HTR-8/SVneo (cell line): ENCODE data around the gene NBL1.

Experiments used
- DNase-seq: peaks from one replicate; pipeline ENCODE4 v3.0.0; 2011; ENCODE audit warnings: low spot score, mixed read lengths; ENCODE audit not compliant: insufficient read length
- FAIRE-seq: peaks from 2 replicates; lab custom pipeline; 2011; peaks lifted over from hg19 to GRCh38; lab: Jason Lieb, UNC

The NBL1 gene

DNA sequence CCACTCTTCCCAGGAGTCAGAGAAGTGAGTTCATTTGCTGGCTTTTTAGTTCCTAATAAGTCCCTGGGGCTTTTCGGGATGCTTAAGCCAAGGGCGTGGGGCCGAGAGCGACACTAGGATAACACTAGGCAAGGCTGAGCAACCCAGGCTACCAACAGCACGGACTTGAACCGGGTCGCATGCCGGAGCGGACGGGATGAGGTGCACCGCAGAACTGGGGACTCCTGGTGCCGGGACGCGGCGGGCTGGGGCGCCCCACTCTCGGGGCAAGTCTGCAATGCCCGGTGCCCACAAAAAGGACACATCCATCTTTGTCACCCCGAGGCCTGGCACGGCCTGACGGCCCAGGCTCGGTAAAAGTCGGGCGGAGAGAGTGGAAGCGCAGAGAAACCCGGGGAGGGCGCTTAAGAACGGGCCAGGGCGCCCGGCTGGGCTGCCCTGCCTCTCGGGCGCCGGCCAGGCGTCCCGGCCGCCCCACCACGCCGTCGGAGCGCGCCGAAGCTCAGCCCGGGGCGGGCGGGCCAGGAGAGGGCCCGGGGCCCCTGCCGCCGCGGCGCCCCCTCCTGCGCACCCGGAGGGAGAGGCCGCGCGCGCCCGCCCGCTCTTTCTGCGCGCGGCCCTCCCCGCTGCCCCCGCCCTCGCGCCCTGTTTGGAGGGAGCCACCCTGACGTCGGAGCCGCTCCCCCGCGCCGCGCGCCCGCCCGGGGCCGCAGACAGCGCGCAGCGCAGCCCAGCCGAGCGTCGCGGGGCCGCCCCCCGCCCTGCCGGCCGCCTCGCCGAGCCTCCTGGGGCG is at the start of gene NBL1:
TSS of gene NBL1 (plus strand) at position 710 of the 793 bp plus-strand sequence. CDS start 10,720 bp downstream, outside the sequence.
- FAIRE-seq (no peak), DNase-seq (no peak)

- DNase-seq, result peak; percentile 26
- no peak for FAIRE-seq
Observed at GRCh38 chr1:19596065-19596713, 47.9 kb upstream of the NBL1 start.

DNA sequence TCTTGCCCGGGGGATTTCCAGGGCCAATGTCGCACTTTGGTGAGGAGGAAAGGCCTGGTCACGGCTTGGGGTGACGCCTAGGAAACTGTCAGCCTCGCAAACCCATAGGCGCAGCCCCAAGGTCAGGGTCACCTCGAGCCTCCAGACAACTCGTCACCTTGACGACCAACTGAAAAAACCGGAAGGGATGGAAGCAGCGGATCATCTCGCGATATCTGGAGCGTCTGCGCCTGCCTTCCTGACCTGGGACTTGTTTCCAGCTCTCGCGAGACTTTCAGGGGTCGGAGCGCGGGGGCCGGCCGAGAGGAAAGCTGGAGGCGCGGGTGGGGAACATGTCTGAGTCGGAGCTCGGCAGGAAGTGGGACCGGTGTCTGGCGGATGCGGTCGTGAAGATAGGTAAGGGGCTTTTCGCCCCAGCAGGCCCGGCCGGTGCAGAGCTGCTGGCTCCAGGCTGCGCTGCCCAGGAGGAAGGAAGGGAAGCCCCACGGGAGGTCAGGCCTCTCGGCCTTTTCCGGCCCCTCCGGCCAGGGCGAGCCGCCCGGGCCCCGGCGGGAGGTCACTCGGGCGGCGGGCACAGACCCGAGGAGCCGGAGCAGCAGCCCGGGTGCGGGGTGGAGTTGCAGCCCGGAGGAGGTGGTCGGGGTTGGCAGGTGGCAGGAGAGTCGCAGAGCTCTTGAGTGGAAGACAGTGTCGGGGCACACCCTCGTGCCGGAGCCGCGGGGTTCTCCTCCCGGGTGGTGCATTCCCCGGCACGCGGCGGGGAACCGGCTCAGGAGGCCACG is 47.2 kb upstream of the NBL1 start:
- DNase-seq (peak; percentile 93), FAIRE-seq (peak; percentile 80)

GRCh38 chr1:19597496-19598309 is 46.4 kb upstream of the NBL1 start:
- DNase-seq, result peak; percentile 20
- FAIRE-seq, result no peak

DNA sequence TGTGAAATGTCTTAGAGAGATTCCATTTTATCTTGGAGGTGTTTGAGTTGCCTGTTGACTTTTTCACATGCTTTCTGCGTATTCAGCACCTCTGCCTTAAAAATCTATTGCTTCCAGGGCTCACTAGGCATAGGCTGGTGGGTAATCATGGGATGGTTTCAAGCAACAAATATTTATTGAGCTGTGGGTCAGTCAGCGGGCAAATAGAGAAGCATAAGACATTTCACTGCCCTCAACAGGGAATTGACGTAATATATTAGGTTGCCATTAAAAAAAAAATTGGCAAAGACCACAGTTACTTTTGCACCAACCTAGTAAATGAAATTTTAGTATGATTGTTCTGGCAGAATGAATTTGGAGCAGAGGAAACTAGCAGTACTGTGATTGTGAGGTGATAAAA is 44.3 kb upstream of the NBL1 start:
- FAIRE-seq (no peak), DNase-seq (no peak)

- FAIRE-seq, result no peak
- no peak for DNase-seq
Observed at GRCh38 chr1:19602486-19602885, 41.6 kb upstream of the NBL1 start.

- DNase-seq (no peak), FAIRE-seq (no peak)
Observed at GRCh38 chr1:19605967-19606366, 38.1 kb upstream of the NBL1 start.

DNA sequence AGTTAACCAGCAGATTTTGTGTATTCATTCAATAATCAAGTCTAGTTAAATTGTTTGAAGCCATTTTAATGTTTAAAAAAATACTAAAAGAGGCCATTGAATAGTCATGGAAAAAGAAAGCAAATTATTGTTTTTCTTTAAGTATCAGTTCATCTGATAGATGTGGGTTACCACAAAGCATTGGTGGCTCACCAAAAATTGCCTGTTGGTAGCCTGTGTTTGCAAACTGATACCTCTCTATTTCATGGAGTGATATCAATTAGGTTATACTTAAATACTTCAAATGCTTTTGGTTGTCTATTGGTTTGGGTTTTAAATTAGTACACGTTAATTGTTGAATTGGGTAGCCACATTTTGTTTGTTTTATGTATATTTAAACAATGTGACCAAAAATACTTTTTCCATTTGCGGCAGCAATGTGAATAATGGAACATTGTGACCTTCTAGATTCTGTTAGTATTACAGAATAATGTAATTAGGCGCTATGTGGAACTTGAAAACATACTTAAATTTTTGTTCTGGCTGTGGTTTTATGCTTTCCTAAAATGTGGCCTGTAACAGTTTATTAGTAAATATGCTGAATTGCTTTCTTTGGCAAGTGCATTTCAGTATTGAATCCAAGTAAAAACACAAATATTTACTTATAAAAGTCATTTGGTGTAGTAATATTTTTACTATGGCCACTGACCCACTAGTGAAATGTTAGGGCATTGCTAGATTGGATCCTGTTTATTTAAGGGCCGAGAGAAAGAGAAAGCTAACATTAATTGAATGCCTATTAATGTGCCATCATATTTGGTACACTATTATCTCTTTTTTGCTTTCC is 37.1 kb upstream of the NBL1 start:
- DNase-seq (no peak), FAIRE-seq (no peak)

- DNase-seq, result no peak
- FAIRE-seq, result no peak
Observed at GRCh38 chr1:19608232-19608631, 35.9 kb upstream of the NBL1 start.

DNA sequence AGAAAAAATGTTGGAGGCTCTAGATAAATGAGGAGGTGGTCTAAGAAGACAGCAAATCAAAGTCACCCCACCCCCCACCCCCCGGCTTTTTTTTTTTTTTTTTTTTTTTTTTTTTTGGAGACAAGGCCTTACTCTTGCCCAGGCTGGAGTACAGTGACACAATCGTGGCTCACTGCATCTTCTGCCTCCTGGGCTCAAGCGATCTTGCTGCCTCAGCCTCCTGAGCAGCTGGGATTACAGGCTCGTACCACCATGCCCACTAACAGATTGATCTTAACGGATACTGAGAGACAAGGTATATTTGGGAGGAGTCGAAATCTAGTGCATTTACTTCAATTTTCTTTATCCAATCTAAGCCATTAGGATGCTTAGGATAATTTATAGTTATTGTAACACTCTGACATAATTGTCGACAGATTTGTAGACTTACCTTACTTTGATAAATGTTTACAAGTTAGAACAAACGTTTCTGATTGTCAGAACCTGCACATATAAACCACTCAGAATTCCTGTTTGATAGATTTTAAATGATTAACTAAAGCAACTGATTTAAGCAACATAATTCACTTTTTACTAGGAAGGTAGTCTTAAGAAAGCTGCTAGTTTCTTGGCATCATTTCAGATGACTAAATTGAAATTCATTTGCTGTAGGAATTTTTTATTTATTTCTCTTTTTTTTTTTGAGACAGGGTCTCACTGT is 33.7 kb upstream of the NBL1 start:
- DNase-seq (no peak), FAIRE-seq (no peak)

- FAIRE-seq (no peak), DNase-seq (no peak)
Observed at GRCh38 chr1:19612530-19612929, 31.6 kb upstream of the NBL1 start.

DNA sequence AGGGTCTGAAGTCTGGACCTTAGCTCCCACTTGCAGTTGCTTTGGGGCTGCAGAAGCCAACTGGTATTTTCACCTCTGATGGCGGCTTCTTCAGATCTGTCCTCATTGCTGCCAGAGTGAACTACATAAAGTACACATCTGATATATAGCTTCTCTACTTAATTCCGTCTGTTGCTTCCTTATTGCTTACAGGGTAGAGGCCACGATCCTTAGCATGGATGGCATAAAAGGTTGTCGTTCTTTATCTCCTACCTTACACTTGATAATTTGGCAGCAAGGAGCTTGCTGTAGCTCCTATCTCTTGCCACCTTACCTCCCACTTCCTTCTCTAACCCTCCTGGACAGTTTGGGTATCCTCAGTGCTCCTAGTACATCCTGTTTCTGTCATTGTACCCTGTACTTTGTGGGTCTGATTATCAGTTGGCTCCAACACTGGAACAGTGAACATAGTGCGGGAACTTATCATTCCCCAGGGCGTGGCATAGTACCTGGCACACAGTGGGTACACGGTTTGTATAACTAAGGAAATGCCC is 30.9 kb upstream of the NBL1 start:
- FAIRE-seq, result no peak

GRCh38 chr1:19615438-19615837 is 28.7 kb upstream of the NBL1 start:
- FAIRE-seq, result no peak
- DNase-seq, result no peak

More for the DNA sequence above, 30.9 kb upstream of the NBL1 start:
- DNase-seq, result no peak

- FAIRE-seq (no peak), DNase-seq (no peak)
Observed at GRCh38 chr1:19616489-19616888, 27.6 kb upstream of the NBL1 start.

DNA sequence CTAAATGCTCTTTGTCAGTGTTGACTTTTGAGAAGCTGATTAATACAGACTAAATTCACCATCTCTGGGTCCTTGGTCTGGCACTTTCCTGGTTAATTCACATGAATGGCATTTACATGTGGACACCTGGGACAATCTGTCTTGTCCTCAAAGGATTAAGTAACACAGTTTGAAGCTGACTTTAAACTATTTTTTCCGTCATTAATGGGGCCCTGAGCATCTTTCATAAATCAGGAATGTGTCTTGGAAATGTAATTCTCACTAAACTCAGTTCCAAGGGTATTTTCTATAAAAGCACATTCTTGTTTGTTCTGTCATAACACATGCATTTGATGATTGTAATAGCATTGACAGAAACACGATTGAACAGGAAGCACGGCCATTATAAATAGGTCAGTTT is 26.7 kb upstream of the NBL1 start:
- no peak for DNase-seq

GRCh38 chr1:19618428-19618827 is 25.7 kb upstream of the NBL1 start:
- DNase-seq, result no peak
- FAIRE-seq, result no peak

More for the DNA sequence above, 26.7 kb upstream of the NBL1 start:
- no peak for FAIRE-seq

DNA sequence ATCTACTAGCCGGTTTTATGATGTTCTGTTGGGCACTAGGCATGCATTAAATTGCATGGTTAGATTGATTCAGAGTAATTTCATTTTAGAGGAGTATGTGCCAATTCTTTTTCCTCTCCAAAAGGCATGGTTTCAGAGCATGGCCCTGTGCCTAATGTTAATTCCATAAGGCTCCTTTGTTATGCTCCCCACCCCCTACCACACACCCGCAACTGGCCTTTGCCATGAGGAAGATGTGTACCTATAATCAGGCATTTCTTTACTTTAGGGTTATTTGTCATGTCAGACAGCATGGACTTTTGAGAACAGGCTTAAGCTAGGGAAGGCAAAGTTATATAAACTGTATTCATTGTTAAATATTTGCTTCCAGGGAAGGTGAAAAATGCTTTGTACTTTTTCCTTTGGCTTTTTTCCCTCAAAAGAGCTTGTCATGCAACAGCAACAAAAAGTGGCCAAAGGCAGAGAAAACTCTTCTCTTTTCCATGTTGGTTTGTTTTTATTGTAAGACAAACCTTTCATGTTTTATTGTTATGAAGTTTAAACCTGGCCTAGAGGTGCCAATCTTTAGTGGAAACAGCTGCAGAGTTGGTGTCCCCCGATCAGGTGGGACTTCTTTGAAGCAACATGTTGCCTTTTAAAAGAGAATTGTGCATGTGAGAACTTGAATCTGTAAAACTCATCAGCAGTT is 24.3 kb upstream of the NBL1 start:
- DNase-seq (no peak), FAIRE-seq (no peak)

DNA sequence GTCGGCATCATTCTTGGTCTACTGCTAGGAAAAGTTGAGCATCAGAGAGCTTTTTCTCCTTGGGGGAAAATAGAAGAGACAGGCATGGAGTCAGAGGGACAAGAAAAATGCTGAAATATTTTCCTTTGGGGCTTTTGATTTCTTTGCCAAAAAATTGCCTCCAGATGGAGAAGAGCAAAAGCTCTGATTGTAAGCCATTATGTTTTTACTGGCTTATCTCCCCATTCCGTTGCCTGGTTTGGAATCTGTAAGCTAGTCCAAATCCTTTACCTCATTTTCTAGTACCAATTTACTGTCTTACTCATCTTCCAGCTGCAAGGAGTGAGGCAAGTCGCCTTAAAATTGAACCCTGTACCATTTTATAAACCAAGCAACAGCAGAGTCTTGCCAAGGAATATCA is 23.3 kb upstream of the NBL1 start:
- DNase-seq (no peak), FAIRE-seq (no peak)
